A549 (cell line): ENCODE measurements around the gene SELENOT. TPM values are rescaled to one million over a fixed set of nuclear protein-coding genes. Genes with fewer than 3 reads are reported as not detected.
A peak's percentile ranks its signal among the peaks of the same experiment; 100 is the strongest.

Source experiments
- ATAC-seq, 2 experiments: fragments of 200-7000 bp in 1 of 2; fragments of >200 bp in 1 of 2; cut with Nextera tagmentation in 1 of 2; cut with Tn5 transposase in 1 of 2; 3 replicates each; pipeline versions ENCODE4 v1.8.0 to v1.9.1; 2018 to 2020; ENCODE audit warnings: mild to moderate bottlenecking in 1 of 2, moderate library complexity in 1 of 2
- CTCF ChIA-PET: fragments of 300-600 bp; sonication (Branson Sonifier 250); formaldehyde crosslinking; extraction: SDS; loops from one replicate; lab custom pipeline; 2021; ENCODE audit warnings: antibody characterized with exemption, inconsistent platforms; lab: Yijun Ruan, JAX
- POLR2A ChIA-PET: fragments of 350-600 bp; formaldehyde crosslinking; extraction: SDS; loops from one replicate; lab custom pipeline; 2021; ENCODE audit warnings: antibody characterized with exemption, inconsistent platforms; lab: Yijun Ruan, JAX
- DNase-seq, 2 experiments: peaks; one replicate each; pipeline versions ENCODE4 v3.0.0 to v3.0.0-alpha.2; 2011 to 2016; ENCODE audit warnings: low read depth in 1 of 2, low spot score in 1 of 2
- FAIRE-seq: peaks from 2 replicates; lab custom pipeline; 2011; peaks lifted over from hg19 to GRCh38; lab: Jason Lieb, UNC
- H3K27ac ChIP-seq, 2 experiments: fragments of >200 bp; sonication (Bioruptor Twin); formaldehyde crosslinking; 3 replicates each; pipeline ENCODE4 v1.5.1; 2016 to 2017
- H3K4me1 ChIP-seq: fragments of >200 bp; sonication (Bioruptor Twin); formaldehyde crosslinking; 3 replicates; pipeline ENCODE4 v1.6.1; 2016
- H3K4me2 ChIP-seq: fragments of >200 bp; sonication (Bioruptor Twin); formaldehyde crosslinking; 3 replicates; pipeline ENCODE4 v1.6.1; 2016
- H3K4me3 ChIP-seq: fragments of >200 bp; sonication (Bioruptor Twin); formaldehyde crosslinking; 3 replicates; pipeline ENCODE4 v1.5.1; 2016
- H3K9me3 ChIP-seq: fragments of >200 bp; sonication (Bioruptor Twin); formaldehyde crosslinking; 3 replicates; pipeline ENCODE4 v1.6.1; 2016
- CEBPB ChIP-seq, 2 experiments: fragments of >200 bp in 1 of 2; sonication (Bioruptor Twin) in 1 of 2; formaldehyde crosslinking in 1 of 2; IDR thresholded peaks; 2 replicates each; pipeline ENCODE4 v1.6.1; 2012 to 2016
- CHD4 ChIP-seq: fragments of 200-600 bp; sonication (generic); IDR thresholded peaks from 2 replicates; pipeline ENCODE4 v1.6.1; 2016; ENCODE audit warnings: antibody characterized with exemption, mild to moderate bottlenecking, borderline replicate concordance
- E2F6 ChIP-seq: IDR thresholded peaks from 2 replicates; pipeline ENCODE4 v1.6.1; 2012; ENCODE audit warnings: low read depth, borderline replicate concordance
- EHF ChIP-seq: fragments of 250-450 bp; sonication (Bioruptor Pico); IDR thresholded peaks from 2 replicates; pipeline ENCODE4 v1.5.0; 2020; ENCODE audit warnings: mild to moderate bottlenecking
- EP300 ChIP-seq, 2 experiments: fragments of >200 bp; sonication (Bioruptor Twin); formaldehyde crosslinking; IDR thresholded peaks; 2 replicates in 1 of 2; 3 replicates in 1 of 2; pipeline ENCODE4 v1.6.1; 2016 to 2017
- FOSB ChIP-seq: fragments of 250-450 bp; sonication (Bioruptor Pico); IDR thresholded peaks from 2 replicates; pipeline ENCODE4 v1.5.0; 2020; ENCODE audit warnings: mild to moderate bottlenecking, moderate library complexity
- FOSL2 ChIP-seq, 2 experiments: fragments of 450-650 bp in 1 of 2; fragments of >200 bp in 1 of 2; sonication (Bioruptor Twin) in 1 of 2; formaldehyde crosslinking; IDR thresholded peaks; 2 replicates each; pipeline versions ENCODE4 v1.5.0 to v1.6.1; 2016 to 2020; ENCODE audit warnings: mild to moderate bottlenecking in 1 of 2, moderate library complexity in 1 of 2
- FOXS1 ChIP-seq: fragments of 250-450 bp; sonication (Bioruptor Pico); IDR thresholded peaks from 2 replicates; pipeline ENCODE4 v1.5.0; 2020; ENCODE audit warnings: mild to moderate bottlenecking, moderate library complexity
- HDAC2 ChIP-seq: fragments of 200-600 bp; sonication (generic); IDR thresholded peaks from 2 replicates; pipeline ENCODE4 v1.6.1; 2016
- HMGXB4 ChIP-seq: fragments of 250-450 bp; sonication (Bioruptor Pico); IDR thresholded peaks from 2 replicates; pipeline ENCODE4 v1.5.0; 2021; ENCODE audit warnings: mild to moderate bottlenecking, moderate library complexity, borderline replicate concordance
- MAFK ChIP-seq: fragments of 450-650 bp; IDR thresholded peaks from 2 replicates; pipeline ENCODE4 v1.6.1; 2014; ENCODE audit not compliant: partially characterized antibody
- MAZ ChIP-seq: fragments of 150-350 bp; IDR thresholded peaks from 2 replicates; pipeline ENCODE4 v1.6.1; 2014; ENCODE audit warnings: antibody characterized with exemption, low read depth, low read length, borderline replicate concordance
- NFE2L2 ChIP-seq: fragments of 150-350 bp; conservative IDR thresholded peaks from 2 replicates; pipeline ENCODE4 v1.6.1; 2014; ENCODE audit warnings: low read length
- PHF8 ChIP-seq: fragments of 200-600 bp; sonication (generic); IDR thresholded peaks from 2 replicates; pipeline ENCODE4 v1.6.1; 2016; ENCODE audit warnings: low read depth, mild to moderate bottlenecking, antibody characterized with exemption, moderate library complexity, borderline replicate concordance
- POLR2A ChIP-seq: IDR thresholded peaks from 2 replicates; pipeline ENCODE4 v1.6.1; 2012; ENCODE audit warnings: mild to moderate bottlenecking, low read length
- POLR2AphosphoS2 ChIP-seq: conservative IDR thresholded peaks from 2 replicates; pipeline ENCODE4 v1.6.1; 2012; ENCODE audit warnings: low read length, improper control_type of control experiment, inconsistent platforms
- RCOR1 ChIP-seq: fragments of 150-350 bp; IDR thresholded peaks from 2 replicates; pipeline ENCODE4 v1.6.1; 2014; ENCODE audit warnings: antibody characterized with exemption, low read length, low read depth
- SMC3 ChIP-seq: fragments of >200 bp; sonication (Bioruptor Twin); formaldehyde crosslinking; IDR thresholded peaks from 3 replicates; pipeline ENCODE4 v1.6.1; 2018; ENCODE audit warnings: inconsistent platforms
- ZC3H11A ChIP-seq: fragments of 450-650 bp; IDR thresholded peaks from 2 replicates; pipeline ENCODE4 v1.6.1; 2014; ENCODE audit warnings: antibody characterized with exemption, mild to moderate bottlenecking
- ZSCAN20 ChIP-seq: fragments of 250-450 bp; sonication (Bioruptor Pico); IDR thresholded peaks from 2 replicates; pipeline ENCODE4 v1.8.0; 2022; ENCODE audit warnings: mild to moderate bottlenecking, moderate library complexity
- WGBS: methylation state at CpG from one replicate; pipeline ENCODE4 v1.1.6; 2017; ENCODE audit errors: missing lambda C conversion rate; 5-methylcytosine and 5-hydroxymethylcytosine counted together
- polyA plus RNA-seq, 4 experiments: library from polyadenylated mRNA; depleted of rRNA in 3 of 4; stranded (reverse); fragments of >200 nt; fragmentation: RNase III in 1 of 4; extraction: RNeasy Plus Mini Kit Qiagen cat#74134 plus additional on column Dnase treatment in 1 of 4; gene quantifications; 2 replicates in 3 of 4; 3 replicates in 1 of 4; pipeline ENCODE4 v1.2.3, GENCODE V29; 2011 to 2017
- TF ChIP-seq, protein P1 (sequence below): IDR thresholded peaks from 2 replicates; pipeline ENCODE4 v1.6.1; 2012
- TF ChIP-seq, protein P2 (sequence below): fragments of >200 bp; sonication (Bioruptor Twin); formaldehyde crosslinking; IDR thresholded peaks from 2 replicates; pipeline ENCODE4 v1.6.1; 2016
- TF ChIP-seq, protein P3 (sequence below): fragments of 150-350 bp; IDR thresholded peaks from 2 replicates; pipeline ENCODE4 v1.6.1; 2014; ENCODE audit warnings: low read depth, mild to moderate bottlenecking, low read length
- TF ChIP-seq, protein P4 (sequence below): IDR thresholded peaks from 2 replicates; pipeline ENCODE4 v1.6.1; 2012

The SELENOT gene
- polyA plus RNA-seq, 2 of the 4 experiments (the other 2 are of a cell fraction), result 100 to 536 TPM

GRCh38 chr3:150564243-150564642 is 38.9 kb upstream of the SELENOT start:
- no peak overlapping the region for H3K27ac ChIP-seq
- no peak overlapping the region for H3K4me3 ChIP-seq
- TF ChIP-seq RCOR1 (no peak), PHF8 (no peak), MAFK (no peak), CHD4 (no peak), MAZ (no peak), POLR2A (no peak), EP300 (IDR thresholded peaks at IDR 0.05) (no peak), FOXS1 (no peak), HMGXB4 (CRISPR knock-in tag) (no peak), ZC3H11A (no peak)
- TF ChIP-seq, protein P1, sequence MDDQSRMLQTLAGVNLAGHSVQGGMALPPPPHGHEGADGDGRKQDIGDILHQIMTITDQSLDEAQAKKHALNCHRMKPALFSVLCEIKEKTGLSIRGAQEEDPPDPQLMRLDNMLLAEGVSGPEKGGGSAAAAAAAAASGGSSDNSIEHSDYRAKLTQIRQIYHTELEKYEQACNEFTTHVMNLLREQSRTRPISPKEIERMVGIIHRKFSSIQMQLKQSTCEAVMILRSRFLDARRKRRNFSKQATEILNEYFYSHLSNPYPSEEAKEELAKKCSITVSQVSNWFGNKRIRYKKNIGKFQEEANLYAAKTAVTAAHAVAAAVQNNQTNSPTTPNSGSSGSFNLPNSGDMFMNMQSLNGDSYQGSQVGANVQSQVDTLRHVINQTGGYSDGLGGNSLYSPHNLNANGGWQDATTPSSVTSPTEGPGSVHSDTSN, result no peak
- TF ChIP-seq, protein P2, sequence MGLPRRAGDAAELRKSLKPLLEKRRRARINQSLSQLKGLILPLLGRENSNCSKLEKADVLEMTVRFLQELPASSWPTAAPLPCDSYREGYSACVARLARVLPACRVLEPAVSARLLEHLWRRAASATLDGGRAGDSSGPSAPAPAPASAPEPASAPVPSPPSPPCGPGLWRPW, result no peak
- TF ChIP-seq, protein P3, sequence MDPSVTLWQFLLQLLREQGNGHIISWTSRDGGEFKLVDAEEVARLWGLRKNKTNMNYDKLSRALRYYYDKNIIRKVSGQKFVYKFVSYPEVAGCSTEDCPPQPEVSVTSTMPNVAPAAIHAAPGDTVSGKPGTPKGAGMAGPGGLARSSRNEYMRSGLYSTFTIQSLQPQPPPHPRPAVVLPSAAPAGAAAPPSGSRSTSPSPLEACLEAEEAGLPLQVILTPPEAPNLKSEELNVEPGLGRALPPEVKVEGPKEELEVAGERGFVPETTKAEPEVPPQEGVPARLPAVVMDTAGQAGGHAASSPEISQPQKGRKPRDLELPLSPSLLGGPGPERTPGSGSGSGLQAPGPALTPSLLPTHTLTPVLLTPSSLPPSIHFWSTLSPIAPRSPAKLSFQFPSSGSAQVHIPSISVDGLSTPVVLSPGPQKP, result no peak
- TF ChIP-seq, all 56 proteins: peak for 0
- DNase-seq (no peak), FAIRE-seq (no peak), ATAC-seq (no peak)
- H3K9me3 ChIP-seq, result no peaks in the 10 kb centered on the region
- ChIA-PET POLR2A (no interaction called here), CTCF (interaction anchor here (0.7 kb wide), 1 partner anchor 18 kb away, joined by 3 read pairs; the partner anchor contains the start of genes EIF2A and SERP1)
- 92% methylated on average over 2 of the region's 2 CpGs for WGBS
- no peak overlapping the region for H3K4me2 ChIP-seq
- no peaks in the 10 kb centered on the region for H3K4me1 ChIP-seq

GRCh38 chr3:150567328-150567727 is 35.8 kb upstream of the SELENOT start:
- 100% methylated on average over 1 of the region's 1 CpG for WGBS
- Histone ChIP-seq H3K27ac (no peak overlapping the region), H3K4me2 (no peak overlapping the region), H3K9me3 (no peaks in the 10 kb centered on the region), H3K4me1 (no peaks in the 10 kb centered on the region), H3K4me3 (no peak overlapping the region)
- DNase-seq, result no peak
- peak in 1 of 2 experiments; percentile 68; a peak in 1 of 6 replicates for ATAC-seq
- TF ChIP-seq SMC3 (no peak), FOSL2 (IDR thresholded peaks at IDR 0.05) (no peak), FOSL2 (CRISPR knock-in tag; IDR thresholded peaks at IDR 0.05) (no peak), ZSCAN20 (CRISPR knock-in tag) (no peak), FOXS1 (no peak), PHF8 (no peak), POLR2AphosphoS2 (no peak), CEBPB (IDR thresholded peaks at IDR 0.05) (no peak), EHF (CRISPR knock-in tag) (no peak), CHD4 (no peak), NFE2L2 (no peak), E2F6 (no peak), MAZ (no peak), HDAC2 (no peak), FOSB (CRISPR knock-in tag) (no peak)
- TF ChIP-seq, protein P2, result no peak
- TF ChIP-seq, protein P4, sequence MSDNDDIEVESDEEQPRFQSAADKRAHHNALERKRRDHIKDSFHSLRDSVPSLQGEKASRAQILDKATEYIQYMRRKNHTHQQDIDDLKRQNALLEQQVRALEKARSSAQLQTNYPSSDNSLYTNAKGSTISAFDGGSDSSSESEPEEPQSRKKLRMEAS, result no peak
- TF ChIP-seq, protein P3, result no peak
- FAIRE-seq, result no peak
- CTCF ChIA-PET, result interaction anchor here (1.2 kb wide), 1 partner anchor 17 kb away, joined by 3 read pairs; no protein-coding TSS in a partner anchor
- POLR2A ChIA-PET, result no interaction called here
